Measurements from ENCODE around the gene MID1.

DNA sequence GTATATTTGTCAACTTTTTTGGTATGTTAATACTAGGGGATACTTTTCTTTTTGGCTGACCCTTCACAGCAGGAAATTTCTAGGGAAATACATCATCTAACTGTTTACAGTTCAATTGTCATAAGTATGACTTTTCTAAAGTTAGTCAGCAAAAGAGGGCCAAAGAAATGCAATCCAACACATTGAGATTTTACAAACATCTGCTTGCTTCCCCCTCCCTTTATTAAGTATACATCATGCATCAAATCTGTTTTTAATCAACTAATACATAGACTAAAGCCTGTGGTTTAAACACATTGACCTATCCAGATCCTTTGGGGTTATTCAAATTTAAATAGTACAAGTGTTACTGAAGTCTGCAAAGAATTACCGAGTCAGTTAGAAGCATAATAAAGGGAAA, 93.9 kb downstream of the MID1 start:
- TF ChIP-seq, protein P1, sequence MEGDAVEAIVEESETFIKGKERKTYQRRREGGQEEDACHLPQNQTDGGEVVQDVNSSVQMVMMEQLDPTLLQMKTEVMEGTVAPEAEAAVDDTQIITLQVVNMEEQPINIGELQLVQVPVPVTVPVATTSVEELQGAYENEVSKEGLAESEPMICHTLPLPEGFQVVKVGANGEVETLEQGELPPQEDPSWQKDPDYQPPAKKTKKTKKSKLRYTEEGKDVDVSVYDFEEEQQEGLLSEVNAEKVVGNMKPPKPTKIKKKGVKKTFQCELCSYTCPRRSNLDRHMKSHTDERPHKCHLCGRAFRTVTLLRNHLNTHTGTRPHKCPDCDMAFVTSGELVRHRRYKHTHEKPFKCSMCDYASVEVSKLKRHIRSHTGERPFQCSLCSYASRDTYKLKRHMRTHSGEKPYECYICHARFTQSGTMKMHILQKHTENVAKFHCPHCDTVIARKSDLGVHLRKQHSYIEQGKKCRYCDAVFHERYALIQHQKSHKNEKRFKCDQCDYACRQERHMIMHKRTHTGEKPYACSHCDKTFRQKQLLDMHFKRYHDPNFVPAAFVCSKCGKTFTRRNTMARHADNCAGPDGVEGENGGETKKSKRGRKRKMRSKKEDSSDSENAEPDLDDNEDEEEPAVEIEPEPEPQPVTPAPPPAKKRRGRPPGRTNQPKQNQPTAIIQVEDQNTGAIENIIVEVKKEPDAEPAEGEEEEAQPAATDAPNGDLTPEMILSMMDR (IDR thresholded peaks at IDR 0.05 in 4 of 5, conservative IDR thresholded peaks at IDR 0.05 in 1 of 5), result no peak
- no peak for TF ChIP-seq POLR2A (IDR thresholded peaks at IDR 0.05)

Measured in gastrocnemius medialis (tissue), 4 donors.